Stimulated activated CD4-positive, alpha-beta T cell treated with anti-CD3 and anti-CD28 coated beads, Interleukin-15, amount 100 ng/mL, for 24 hours (primary cell): ENCODE results near the gene STK32C.

ENCODE experiments used
- DNase-seq: peaks from one replicate; pipeline ENCODE4 v3.0.0-alpha.2; 2020

The STK32C gene

DNA sequence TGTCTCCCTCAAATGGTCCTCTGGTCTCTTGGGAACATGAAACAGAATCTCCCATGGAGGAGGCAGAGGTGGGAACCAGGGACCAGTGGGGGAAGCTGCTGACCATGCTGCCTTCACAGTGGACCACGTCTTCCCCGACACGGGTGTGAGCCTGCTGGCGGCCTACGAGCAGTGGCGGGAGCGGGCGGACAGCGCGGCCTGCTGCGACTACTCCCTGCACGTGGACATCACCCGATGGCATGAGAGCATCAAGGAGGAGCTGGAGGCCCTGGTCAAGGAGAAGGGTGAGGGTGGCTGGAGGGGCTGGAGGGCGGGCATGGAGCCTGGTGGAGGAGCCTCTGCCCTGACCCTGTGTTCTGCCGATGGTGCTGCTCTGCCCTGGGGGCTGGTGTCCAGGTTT lies 113.0 kb downstream of the STK32C start:
- DNase-seq, result no peak

DNA sequence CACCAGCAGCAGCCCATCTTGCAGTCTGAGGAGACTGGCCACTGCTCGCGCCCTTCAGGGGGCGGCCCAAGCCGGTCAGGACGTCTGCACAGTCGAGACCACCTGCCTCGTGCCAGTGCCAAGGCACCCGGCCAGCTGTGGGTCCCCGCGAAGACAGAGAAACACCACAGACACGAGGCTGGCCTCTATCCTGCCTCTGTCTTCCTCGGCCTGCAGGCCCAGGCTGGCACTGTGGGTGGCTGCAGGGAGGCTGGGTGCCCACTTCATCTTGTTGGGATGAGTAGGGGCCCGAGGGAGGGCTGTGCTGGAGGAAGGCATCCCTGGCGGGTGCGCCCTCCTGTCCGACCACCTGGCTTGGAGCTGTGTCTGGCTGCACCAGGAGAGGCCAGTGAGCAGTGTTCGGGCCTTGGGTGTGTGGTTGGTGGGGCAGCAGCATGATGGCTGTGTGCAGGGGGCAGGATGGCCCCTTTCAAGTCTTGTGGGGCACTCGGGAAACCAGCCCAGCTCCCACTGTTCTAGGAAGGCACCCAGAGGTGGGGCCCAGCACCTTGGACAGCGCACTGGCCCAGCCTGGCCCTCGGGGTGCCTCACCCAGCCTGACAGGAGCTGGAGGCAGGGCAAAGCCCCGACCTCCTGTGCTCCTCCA lies 113.7 kb downstream of the STK32C start:
- DNase-seq, result no peak

DNA sequence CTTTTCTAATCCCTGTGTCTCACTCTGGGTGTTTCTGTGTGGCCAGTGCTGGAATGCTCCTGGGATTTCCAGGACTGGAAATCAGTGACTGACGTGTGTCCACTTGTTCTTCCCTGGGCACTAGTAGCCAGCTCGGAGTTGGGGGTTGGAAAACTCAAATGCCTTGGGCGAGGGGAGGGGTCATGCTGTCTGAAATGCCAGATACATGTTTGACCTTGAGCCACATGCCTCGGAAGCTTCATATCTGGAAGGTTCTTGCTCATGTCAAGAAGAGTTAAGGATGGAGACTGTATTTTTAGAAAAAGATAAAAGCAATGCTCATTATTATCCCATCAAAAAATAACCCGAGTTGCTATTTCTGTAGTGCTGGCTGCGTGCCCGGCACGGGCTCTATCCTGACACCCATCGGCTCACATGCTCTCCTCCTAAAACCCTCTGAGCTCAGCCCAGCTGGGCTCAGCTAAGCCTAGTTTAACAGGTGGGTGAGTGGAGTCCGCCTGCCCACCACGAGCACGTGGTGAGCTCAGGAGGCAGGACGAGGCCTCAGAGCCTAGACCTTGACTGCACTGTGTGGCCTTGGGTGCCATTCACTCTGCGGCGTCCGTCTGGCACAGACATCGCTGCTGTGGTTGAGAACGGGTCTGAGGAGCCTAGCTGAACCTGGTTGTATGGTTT lies 114.6 kb downstream of the STK32C start:
- DNase-seq, result no peak

DNA sequence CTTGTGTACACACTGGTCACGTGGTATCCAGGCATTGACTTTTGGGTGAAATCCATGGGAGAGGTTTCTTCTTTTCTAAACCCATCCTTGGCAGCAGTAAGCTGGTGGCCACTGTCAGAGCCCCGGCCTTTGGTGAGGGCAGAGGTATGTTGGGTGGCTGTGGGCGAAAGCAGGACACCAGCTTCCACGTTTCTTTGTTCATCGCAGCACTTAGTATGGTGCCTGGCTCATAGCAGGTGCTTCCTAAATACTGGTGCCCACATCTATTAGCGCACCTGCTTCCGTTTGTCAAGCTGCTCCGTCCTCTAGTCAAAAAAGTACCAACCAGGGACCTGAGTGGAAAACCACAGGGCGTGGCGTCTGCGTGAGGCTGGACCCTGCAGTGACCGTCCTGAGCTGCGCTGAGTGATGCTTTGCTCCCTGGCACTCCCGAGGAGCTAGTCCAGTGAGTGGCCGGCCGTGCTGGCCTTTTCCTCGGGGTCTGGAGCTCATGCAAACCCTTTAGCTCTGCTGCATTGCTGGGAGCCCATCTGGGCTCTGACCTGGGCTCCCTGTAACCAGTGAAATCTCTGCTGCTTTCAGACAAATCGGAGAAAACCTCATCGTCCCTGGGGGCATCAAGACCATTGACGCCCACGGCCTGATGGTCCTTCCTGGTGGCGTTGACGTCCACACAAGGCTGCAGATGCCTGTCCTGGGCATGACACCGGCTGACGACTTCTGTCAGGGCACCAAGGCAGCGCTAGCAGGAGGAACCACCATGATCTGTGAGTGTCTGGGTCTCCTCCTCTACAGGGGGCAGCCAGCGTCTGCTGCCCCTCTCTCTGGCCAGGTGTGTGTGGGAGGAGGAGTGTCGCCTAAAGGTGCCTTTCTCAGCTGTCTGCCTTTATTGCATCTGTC lies 115.4 kb downstream of the STK32C start:
- no peak for DNase-seq

DNA sequence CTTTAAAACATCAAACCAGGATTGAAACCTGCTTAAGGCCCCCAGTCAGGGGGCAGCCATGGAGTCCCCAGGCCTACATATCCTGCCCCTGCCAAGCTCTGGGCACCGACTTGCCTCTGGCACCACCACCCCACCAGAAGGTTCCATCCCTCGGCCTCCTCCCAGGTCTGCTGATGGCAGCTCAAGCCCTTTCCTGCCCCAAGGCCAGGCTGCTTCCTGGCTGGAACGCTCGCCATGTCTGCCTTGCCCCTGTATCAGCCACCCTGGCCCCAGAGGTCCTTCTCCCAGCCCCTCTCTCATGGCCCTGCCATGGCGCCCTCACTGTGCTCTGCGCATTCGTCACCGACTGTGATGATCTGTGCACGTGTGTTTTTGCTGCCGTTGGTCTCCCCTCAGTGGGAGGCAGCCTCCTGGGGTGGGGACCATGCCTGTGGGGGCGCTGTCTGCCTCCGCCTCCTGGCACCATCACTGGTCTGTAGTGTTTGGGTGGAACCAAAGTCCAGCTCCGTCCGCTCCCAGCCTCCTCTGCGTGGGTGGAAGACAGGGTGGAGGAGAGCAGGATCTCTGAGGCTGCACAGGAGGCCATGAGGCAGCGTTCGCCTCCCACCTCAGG lies 117.8 kb downstream of the STK32C start:
- DNase-seq, result no peak

DNA sequence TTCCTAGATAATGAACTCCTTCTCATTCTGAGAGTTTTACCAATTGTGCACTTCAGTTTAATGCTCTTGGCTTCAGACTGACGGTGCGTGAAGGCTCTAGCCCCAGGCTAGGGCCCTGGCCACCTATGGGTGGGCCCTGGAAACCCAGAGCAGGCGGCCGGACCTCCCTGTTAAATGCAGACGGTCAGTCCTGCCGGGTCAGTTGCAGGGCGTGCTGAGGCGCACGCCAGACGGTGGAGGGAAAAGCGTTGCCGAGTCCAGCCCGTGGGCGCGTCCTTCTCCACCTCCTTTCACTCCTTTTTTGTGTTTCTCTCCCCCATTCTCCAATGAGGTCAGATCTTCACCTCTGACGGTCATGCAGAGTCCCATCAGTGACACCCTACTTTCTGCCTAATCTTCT lies 118.7 kb downstream of the STK32C start:
- no peak for DNase-seq

DNA sequence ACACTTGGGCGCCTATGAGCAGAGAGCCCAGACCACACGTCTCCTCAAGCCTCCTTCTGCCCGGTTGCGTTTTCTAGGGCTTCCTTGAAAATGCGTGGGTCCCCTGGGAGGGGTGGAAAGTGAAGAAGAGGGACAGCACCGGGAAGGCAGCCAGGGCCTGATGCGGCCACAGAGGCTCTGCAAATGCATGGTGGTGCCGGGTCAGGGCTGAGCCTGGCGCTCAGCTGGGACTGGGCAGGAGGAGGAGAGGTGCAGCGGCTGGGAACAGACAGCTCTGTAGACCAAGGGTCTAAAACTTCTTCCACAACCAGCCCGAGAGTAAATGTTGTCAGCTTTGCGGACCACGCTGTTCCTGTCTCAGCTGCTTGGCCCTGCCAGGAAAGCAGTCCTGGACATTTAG lies 119.4 kb downstream of the STK32C start:
- no peak for DNase-seq

DNA sequence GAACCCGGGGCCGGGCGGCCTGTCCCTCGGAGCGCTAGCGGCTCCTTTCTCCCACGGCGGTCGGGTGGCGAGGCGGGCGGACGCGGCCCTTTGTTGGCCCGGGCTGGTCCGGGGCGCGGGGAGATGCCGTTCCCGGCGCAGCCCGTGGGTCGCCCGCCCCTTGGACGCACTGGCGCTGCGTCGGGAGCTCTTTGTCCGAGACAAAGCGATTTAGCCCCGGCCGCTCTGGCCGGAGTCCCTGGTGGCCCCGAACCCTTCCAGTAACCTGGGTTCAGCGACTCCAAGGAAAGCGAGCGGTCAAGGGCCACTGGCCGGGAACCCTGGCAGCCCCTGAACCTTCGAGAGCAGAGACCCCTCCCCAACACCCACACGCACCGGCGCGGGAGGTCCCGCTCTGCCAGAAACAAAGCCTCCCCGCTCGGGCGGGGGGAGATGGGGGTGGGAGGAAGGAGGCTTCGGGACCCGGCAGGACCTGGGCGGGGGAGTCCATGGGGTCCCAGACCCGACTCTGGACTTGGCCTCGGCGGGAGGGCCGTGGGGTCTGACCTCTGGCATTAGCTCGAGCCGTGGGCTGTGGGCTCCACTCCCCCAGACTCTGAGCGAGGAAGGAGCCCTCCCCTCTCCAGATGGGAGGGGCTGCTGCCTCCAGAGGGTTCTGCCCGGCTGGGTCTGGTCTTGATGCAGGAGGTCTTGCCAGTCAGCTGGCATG lies 120.2 kb downstream of the STK32C start:
- DNase-seq, result peak; percentile 23

DNA sequence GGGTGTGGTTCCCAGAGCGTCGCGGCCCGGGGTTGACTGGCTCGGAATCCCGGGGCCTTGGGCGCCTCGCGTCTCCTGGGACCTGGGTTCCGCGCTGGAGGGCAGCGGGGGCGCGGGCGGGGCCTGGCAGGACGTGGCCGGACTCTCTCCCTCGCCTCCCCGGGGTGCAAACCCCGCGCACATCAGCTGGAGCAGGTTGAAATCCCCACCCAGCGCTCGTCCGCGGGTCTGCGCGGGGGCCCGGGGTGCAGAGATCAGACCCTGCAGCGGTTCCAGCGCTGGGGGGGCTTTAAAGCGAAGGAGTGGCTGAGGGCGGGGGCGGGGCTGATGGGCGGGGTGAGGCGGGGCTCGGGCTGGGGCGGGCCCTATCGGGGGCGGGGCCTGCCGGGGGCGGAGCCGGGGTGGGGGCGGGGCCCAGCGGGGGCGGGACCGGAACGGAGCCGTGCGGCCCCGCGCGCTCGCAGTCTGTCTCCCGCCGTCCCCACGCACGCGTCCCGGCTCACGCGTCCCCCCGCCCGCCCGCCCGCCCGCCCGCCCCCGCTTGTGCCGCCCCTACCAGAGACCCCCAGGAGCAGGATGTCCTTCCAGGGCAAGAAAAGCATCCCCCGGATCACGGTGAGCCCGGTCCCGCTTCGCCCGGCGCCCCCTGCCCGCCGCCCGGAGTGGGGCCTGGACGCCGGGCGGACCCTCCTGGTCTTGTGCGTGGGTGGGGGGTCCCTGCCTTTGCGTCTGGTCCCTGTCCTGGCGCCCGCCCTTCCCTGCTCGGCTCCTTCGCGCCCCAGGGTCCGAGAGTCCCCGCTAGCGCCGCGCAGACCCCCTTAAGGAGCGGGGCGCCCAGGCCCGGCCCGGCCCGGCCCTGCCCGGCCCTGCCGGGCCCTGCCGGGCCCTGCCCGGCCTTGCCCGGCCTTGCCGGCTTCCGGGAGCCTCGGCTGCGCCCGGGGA lies 121.0 kb downstream of the STK32C start, which contains the start of gene DPYSL4:
Gene DPYSL4 (plus strand): TSS at position 461 of the 942 bp plus-strand sequence. CDS start 116 bp downstream, at position 577.
- peak; percentile 46 for DNase-seq

DNA sequence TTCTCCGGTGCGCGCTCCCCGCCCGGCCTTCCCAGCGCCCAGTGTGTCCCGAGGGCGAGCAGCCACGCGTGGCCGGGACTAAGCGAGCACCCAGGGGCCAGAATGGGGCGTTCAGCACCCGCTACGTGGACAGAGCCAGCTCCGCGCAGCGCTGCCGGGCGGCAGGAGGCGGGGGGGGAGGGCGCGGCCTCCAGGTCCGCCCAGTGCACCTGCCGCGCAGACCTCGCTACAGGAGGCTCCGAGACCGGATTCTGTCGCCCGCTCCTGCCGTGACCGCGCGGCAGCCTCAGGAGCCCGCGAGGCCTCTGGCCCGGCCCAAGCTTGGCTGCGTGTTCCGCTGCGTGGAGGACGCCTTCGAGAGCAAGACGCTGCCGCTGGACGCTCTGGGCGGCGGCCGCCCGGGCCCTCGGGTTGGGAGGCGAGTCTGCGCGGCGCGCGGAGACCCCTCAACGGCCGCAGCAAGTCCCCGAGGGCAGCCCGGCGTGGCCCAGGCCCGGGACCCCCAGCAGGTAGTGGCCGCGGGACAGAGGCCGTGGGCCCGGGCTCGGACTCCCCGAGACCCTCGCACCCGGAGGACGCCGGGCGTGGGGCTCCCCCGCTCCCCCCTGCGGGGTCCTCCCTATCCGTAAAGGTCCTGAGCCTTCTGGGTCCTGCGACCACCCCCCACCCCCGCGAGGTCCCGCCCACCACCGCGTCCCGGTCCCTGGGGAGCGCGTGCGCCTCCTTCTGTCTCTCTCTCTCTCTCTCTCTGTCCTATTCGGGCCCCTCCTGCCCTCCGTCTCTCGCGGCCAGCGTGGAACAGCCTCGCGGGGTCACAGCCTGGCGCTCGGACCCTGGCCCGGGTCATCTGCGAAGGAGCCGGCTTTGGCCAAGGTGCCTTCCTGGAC lies 121.9 kb downstream of the STK32C start:
- peak; percentile 67 for DNase-seq

DNA sequence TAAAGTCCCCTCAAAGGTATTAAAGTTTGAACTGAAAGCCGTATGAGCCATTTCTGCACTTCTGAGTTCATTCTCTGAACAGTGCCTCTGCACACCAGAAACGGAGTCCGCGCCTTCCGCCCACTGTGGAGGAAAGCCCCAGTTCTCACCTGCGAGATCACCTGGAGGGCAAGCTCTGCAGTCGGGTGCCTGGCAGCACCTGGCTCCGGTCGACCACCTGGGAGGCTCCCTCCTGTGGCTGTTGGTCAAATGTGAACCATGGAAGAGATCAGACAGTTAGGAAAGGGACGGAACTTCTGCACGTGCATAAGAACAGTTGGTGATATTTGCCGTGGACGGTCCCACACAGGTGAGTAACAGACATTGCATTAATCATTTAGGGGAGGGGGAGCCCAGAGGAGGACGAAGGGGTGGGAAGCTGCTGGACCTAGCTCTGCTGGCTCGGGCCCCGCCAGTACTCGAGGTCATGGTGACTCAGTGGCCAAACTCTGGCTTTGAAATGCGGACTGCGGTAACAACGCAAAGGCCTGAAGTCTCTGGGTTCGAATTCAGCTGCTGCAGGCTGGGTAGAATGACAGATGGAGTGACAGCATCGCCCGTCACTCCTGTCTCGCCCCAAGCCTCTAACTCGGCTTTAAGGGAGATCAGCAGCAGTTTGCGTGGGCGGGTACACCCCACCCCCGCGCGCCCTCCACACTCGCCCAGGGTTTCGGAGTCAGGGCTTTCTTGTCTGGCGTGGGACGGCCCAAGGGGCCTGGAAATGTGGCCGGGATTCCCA lies 122.7 kb downstream of the STK32C start:
- no peak for DNase-seq

DNA sequence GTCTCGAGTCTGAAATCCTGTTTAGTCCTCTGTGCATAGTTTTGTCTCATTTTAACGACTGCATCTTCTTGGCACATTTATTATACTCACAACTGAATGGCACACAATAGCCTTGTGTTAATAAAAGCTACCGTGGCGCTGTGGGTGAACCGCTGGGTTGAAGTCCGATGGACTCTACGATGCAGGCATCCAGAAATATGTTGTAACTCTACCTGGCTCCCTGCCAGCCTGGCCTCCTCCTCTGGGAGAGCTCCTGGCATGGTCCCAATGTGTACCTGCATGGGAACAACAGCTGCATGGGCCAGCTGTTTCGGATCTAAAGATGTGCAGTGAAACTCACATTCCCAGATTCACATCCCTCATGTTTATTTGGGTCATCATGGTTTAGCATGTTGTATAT lies 124.7 kb downstream of the STK32C start:
- DNase-seq, result no peak

DNA sequence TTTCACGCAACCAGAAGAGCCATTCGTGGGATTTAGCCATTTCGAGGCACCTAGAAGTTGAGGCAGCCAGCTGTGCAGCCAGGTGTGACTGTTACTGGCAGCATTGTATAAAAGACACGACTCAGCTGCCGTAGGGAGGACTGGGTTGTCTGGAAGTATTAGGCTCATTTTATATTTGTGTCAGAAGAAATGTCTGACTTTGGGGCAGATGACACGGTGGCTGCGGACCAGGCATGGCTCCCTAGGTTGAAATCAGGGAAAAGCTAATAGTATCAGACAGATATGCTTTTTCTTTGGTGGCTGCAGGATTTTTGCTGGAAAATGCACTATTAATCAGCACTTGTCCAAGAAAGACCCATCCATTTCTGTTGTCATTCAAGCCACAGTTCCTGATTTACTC lies 125.2 kb downstream of the STK32C start:
- DNase-seq, result no peak

DNA sequence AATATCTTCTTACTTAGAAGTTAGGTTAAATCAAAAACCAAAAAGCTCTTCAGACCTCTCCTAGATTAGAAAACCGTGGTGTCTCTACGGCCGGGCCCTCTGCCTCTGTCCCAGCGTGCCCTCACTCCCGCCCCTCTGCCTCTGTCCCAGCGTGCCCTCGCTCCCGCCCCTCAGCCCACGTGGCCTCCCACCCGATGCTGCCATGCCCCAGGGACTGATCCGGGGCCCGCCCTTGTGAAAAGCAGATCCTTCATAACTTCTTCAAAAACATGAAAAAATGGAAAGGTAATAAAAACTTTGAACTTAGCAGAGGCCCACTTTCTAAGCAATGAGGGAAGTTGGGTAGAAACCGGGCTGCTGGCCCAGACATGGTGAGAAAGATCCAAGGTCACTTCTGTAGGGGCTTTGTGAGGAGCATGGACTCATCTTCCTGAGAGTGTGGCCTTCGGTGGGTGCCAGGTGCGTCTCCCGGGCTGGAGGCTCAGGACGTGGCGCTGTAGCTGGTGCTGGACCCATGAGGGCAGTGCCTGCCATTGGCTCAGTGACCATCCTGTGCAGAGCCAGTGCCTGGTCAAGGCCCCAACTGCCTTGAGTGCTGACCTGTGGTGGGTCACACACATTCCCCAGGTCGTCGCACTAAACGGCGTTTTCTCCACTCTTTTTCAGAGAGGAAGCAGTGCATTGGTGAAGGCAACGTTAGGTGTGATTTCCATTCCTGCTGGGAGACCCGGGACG lies 125.9 kb downstream of the STK32C start:
- DNase-seq, result no peak

DNA sequence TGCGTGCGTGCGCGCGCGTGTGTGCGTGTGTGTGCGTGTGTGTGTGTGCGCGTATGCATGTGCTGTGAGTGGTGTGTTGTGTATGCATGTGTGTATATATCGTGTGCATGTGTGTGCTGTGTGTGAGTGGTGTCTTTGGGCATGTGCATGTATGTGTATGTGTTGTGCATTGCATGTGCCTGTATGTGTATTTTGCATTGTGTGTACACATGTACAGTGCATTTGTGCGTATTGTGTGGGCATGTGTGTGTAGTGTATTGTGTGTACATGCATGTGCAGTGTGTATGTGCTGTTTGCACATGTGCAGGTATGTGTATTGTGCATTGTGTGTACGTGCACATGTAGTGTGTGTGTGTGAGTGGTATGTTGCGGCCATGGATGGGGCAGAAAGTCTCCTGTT lies 127.0 kb downstream of the STK32C start:
- DNase-seq, result no peak

DNA sequence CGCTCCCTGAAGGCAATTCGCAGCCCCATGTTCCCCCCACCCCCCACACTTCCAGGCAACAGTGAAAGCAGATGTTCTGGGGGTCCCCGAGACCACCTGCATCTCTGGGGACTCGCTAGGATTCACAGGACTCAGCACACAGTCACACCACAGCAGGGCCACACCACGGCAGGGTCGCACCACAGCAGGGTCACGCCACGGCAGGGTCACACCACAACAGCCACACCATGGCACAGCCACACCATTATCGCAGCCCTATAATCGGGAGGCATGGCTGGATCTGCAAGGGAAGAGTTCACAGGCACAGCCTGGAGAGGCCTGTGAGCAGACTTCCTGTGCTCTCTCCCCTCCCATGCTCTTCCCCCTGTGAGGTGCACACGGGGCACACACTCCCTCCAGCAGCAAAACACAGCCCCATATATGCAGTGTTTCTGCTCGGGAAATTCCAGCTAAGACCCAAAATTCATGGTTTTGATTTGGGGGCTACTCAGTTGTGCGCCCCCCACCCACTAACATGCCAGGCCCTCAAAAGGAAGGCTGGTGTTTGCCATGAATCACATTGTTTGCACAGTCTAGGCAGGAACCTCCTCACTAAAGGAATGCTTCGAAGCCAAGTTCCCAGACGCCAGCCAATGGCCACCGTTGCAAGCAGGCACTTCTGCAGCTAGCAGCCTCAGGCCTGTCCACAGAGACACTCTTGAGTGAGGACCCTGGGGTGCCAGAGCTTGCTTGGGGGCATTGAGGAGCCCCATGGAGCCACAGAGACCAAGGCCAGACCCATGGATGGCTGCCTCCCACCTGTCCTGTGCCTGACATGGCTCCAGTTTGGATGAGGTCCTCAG lies 128.0 kb downstream of the STK32C start:
- DNase-seq, result no peak

DNA sequence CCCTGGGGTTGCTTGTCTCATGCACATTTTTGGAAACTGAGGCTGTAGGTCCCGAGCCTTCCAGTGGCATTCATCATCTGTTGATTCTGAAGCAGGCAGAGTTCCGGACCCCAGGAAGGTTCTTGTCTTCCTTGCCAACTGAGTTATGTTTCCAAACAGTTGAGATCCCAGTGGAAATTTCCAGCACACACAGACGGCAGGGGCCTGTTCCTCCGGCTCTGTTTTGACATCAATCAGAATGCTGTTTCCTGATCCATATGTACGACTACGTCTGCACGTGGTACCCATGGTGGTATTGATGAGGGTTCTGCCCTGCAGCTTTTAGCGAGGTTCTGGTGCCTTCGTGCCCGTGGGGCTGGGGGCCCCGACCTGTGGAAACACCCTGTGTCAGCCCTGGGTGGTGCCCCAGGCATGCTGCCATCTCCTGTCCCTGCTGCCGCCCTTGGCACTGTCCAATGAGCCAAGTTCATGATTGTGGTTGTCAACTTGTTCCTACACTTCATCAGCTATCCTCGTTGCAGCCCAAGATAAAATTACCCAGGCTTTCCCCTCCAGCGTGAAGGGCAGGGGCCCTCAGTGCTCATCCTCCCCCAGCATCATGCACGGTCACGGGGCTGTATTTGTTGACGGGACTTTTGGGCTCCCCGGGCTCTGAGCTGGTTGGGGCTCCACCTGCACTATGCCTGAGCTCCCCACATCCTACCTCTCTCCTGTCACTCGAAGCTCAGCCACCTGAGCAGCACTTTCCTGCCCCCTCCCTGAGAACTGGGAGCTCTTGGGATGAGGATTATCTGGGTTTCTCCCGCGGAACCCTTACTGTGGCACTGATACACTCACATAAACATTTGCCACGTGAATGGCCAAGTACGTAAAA lies 128.8 kb downstream of the STK32C start:
- no peak for DNase-seq
